GM21825 (cell line): ENCODE measurements around the gene STT3A.

Source experiments
- ATAC-seq: cut with Tn5 transposase; IDR thresholded peaks from one replicate; pipeline ENCODE4 v1.9.1; 2021; ENCODE audit warnings: mild to moderate bottlenecking, moderate library complexity; ENCODE audit not compliant: unreplicated experiment

STT3A gene

DNA sequence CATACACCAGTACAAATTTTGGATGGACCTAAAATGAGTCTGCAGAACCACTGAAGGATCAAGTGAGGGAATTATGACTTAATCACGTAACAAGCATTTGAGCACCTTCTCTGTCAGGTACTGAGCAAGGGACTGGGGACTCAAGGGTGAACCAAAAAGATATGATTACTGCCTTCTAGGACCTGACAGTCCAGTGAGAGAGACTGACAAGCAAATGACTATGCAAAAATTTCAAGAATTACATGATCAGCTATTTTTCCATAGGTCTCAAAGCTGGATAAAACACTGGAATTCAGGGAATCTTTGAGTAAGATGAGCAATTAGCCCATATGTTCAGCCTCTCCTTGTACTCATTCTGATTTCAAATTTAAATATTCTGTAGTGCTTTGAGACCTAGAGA is 5.2 kb upstream of the STT3A start:
- ATAC-seq = no peak

- ATAC-seq = no peak
These were observed 4.1 kb upstream of the STT3A start for GRCh38 chr11:125588505-125588904.

- peak; percentile 18 for ATAC-seq
These were observed 875 bp upstream of the STT3A start for GRCh38 chr11:125591649-125592304.

DNA sequence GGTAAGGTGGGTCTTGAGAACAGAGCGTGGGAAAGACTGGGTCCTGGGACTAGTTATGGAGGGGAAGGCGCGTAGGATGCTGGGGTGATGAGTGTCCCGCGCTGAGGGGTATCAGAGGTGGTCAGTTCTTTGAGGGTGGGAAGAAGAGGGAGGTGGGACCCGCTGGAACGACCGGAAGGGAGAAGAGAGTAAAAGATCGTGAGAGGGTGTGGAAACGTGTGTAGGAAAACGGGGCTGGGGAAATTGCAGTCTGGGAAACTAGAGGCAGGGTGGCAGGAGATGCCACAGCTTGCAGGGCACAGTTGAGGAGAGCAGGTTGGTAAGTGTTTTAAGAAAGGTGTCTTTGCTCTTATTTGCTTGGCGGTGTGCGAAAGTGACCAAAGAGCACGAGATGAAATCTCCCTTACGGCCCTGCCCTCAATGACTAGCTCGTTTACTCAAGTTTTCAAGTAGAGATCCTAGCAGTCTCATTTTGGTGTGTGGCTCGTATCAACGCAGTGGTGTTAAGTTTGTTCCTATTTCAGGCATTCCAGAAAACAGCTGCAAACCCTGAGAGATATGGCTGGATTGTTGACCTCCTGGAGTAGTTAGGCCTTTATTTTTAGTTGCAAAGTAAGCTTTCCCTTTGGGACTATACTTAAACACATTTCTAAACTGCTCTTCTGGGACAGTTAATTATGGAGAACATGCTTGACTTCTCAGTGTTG is 615 bp downstream of the STT3A start:
- no peak for ATAC-seq

- no peak for ATAC-seq
These were observed 2.3 kb downstream of the STT3A start for GRCh38 chr11:125594958-125595357.

DNA sequence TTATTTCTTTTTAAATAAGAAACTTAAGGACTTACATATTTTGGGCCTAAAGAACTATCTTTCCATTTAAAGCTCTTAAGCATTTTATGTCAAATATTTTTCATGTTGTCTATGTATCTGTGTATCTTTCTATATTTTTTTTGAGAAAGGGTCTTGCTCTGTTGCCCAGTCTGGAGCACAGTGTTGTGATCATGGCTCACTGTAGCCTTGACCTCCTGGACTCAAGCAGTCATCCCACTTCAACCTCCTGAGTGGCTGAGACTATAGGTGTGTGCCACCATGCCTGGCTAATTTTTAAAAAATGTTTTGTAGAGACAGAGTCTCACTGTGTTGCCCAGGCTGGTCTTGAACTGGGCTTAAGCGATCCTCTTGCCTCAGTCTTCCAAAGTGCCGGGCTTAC is 8.0 kb downstream of the STT3A start:
- ATAC-seq = no peak

GRCh38 chr11:125603207-125603606 is 10.6 kb downstream of the STT3A start:
- ATAC-seq = no peak

DNA sequence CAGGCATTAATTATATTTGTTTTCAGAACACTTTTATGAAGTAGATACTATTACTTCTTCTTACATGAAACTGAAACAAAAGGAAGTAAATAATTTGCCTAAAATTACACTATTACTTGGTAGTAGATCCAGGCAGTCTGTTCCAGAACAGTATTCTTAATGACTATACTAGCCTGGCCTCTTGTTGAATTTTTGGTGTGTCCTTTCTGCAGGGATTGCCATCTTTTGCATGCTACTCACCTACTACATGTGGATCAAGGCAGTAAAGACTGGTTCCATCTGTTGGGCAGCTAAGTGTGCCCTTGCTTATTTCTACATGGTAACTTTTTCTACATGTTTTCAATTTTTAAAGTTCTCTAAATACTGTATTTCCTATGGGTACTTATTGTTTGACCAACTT is 12.8 kb downstream of the STT3A start:
- ATAC-seq = no peak

DNA sequence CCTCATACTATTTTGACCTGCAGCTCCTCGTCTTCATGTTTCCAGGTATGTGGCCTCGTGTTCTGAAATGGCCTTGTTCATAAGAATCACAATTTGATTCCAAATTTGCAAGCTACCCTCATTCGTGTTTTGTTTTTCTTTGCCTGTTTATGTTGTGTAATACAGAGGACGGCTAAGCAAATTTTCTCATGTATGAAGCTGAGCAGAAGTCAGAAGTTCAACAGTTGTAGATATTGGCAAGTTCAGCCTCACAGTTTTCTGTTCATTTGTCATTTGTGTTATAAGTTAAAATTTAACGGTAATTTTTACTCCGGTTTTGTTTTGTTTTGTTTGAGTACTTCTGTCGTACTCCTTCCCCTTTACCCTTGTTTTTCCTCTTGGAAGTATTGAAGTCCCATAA is 16.9 kb downstream of the STT3A start:
- ATAC-seq = no peak

DNA sequence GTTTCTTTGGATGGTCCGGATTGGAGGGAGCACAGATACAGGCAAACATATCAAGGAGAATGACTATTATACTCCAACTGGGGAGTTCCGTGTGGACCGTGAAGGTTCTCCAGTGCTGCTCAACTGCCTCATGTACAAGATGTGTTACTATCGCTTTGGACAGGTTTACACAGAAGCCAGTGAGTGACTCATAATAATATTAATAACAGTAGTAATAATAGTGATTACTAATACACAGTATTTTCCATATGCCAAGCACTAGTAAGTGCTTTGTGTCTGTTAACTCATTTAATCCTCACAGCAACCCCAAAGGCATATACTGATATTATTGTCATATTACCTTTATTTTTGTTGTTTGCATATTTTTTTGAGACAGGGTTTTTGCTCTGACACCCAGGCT is 25.7 kb downstream of the STT3A start:
- ATAC-seq = no peak

DNA sequence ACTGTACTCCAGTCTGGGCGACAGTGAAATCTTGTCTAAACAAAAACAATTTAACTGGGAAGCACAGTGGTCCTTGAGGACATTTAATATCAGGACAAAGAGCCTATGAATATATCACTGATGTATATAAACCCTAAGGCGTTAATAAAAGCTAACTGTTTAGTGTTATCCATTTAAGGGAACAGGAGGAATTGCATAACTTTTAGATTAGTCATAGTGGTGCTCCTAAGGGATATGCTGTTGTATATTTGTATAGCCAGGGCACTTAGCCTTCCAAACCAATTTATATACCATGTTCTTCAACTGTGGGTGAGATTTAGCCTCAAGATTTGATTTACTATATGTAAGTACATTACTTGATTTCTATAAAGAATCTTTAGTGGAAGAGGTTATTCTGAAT is 29.3 kb downstream of the STT3A start:
- ATAC-seq = no peak

DNA sequence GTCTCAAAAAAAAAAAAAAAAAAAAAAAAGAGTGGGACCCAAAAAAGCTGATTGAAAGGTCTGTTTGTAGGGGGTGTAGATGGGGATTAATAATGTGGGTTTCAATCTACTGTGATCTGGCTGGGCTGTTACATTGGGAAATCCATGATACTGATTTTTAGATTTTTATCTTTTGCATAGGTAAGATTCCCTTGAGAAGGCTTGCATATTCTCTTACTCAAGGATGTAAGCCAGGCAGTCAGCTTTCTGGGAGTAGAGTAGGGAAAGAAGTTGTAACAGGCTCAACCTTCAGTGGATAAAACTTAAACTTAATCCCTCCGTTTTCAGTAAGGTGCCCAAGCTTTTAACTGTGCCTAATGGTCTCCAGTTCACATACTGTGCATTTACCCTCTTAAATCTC is 30.4 kb downstream of the STT3A start:
- no peak for ATAC-seq

GRCh38 chr11:125624756-125625213 is 32.1 kb downstream of the STT3A start, which contains the start of gene CHEK1:
Gene CHEK1 (plus strand): TSS chr11:125625163. CDS start chr11:125626769, 1,606 bp downstream.
- ATAC-seq = no peak

DNA sequence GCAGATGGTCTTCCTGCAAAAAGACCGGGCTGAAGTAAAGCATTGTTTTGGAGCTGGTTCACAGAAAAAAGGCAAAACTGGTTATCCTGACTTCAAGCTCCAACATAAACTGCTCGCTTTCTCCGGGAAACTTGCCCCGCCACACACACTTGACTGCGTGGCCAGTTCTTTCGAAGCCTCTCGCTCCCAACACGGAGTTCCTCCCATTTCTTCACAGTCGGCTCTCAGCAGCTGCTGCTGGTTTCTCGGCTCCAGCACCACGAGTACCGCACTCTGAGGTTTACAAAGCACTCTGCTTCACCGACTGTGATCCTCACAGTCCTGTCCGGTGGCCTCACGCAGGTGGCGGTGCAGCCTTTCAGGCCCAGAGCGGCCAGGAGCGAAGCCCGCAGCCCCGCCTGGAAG is 32.6 kb downstream of the STT3A start:
- no peak for ATAC-seq

- peak; percentile 82 for ATAC-seq
These were observed 33.1 kb downstream of the STT3A start for GRCh38 chr11:125625630-125626287.

DNA sequence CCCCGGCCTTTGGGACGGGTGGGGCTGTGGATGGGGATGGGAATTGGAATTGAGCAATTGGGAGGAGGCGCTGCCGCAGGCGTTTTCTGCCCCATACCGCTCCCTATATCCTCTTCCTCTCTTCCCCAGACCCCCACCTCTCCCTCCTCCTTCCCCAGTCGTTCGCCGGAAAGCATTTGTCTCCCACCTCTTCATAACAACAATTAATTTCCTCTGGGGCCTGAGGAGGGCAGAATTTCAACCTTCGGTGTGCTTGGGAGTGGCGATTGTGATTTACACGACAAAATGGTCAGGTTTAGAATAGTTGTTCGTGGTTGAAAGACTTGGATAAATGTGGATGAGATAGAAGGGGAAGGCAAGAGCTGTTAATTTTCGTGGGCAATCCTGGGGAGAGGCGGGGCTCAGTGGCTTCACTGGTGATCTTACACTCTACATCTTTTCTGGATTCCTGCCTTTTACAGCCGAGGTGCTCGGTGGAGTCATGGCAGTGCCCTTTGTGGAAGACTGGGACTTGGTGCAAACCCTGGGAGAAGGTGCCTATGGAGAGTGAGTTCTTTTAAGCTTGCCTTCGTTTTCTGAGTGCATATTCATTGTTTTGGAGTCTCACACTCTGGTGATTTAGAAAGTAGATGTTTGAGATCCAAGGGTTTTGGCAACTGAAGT is 33.8 kb downstream of the STT3A start:
- peak; percentile 38 for ATAC-seq

- no peak for ATAC-seq
These were observed 34.7 kb downstream of the STT3A start for GRCh38 chr11:125627236-125627910.

GRCh38 chr11:125637840-125638239 is 45.2 kb downstream of the STT3A start:
- no peak for ATAC-seq

DNA sequence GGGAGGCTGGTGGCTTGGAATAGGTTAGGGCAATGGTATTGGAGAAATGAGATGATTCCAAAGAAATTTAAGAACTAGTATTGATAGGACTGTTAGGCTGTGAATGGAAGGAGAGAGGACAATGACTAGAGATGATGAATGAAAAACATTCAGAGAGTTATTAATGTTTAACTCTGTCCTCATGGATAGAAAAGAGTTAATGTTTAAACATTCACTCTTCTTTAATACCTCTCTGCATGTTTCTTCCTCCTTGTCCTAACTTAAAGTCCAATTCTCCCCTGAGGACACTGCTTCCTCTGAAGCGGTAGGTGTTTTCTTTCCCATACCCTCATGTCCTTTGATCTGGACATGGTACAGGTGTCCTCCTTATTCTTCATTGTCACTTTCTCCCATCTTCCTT is 45.7 kb downstream of the STT3A start:
- no peak for ATAC-seq

- no peak for ATAC-seq
These were observed 53.2 kb downstream of the STT3A start for GRCh38 chr11:125645871-125646270.
